Superior temporal gyrus (tissue), 1 donor: Measurements from ENCODE around the gene ANO4.
A peak's percentile ranks its signal among the peaks of the same experiment; 100 is the strongest.

Experiments used
- DNase-seq: peaks from one replicate; pipeline ENCODE4 v3.0.0-alpha.2; 2016; ENCODE audit errors: extremely low spot score

ANO4 gene

DNA sequence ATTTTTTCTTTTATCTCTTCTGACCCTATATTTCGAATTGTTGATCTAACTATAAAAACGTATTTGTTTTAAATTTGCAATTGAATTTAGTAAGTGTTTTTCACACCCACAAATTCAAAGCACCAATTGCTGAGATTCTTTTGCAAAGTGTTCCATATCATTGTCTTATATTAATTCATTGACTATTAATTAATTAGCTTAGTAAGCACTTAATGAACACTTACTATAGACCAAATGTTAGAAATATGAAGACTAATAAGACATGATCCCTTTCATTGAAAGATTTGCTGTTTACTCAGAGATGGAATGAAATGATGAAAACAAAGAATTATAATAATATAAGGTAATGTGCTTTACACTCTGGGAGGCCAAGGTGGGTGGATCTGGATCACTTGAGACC, 14.2 kb downstream of the ANO4 start:
- DNase-seq, result no peak

DNA sequence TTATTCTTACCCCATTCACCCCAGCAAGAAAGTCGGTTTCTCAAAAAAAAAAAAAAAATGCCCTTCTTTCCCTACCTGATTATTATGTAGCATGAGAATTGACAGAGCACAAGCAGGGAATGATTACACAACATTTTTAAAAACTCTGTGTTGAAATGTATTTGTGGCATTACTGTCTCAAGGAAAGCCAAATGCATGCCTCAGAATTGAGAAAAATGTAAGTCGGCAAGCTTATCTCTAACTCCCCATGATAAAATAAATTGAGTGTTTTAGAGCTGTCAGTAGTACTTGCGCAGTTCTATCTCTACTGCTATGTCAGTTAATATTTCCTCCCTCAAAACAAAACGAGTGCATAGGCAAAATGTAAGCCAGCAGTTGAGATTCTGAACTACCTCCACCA, 25.7 kb downstream of the ANO4 start:
- DNase-seq, result no peak

DNA sequence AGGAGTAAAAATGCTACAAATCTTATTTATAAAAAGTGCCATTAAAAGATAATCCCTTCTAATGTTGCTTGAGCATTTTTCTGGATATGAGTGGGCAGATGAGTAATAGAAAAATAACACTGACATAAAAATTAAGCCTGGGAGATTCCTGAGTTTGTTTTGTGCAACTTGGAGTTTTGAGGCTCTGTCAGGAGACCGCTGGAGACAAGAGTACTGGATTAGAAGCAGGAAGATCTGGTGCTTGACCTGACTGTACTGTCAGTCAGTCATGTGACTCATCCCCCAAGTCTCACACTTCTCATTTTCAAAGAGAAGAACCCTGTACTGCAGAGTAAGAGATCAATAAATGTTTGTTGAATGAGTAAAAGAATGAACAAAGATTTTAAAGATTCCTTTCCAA, 29.4 kb downstream of the ANO4 start:
- no peak for DNase-seq

DNA sequence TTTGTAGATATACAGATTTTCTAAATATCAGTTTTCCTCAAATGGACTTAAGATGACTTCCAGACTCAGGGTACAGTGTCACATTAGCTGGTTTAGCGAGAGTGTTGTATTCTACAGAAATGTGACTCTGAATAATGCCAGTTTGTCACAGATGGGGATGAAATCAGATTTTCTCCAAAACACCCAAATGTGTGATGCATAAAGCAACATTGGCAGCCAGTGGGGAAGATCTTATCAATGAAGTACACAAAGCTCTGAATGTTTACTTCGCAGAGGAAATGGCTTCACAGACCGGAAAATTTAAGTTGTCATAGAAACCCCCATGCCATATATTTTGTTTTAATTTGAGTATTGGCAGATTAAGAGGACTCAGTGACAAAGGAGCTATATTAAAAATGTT, 29.9 kb downstream of the ANO4 start:
- peak; percentile 57 for DNase-seq

DNA sequence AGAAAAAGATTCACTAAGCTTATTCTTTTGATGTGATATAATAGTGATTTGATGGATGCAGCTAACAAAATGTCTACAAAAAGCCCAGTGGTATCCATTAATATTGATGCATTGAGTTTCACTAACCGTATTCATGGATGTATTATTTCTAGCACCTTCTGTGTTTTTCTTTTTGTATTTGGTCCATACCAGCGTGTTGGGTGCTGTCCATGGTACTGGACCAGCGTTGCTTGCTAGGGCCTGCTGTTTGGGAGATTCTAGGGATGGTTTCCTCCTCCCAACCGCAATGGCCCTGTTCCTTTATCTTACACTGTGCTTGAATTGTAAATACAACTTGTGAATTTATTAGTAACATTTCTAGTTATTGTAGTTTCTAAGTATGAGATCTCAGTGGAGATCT, 31.7 kb downstream of the ANO4 start:
- DNase-seq, result peak; percentile 57

DNA sequence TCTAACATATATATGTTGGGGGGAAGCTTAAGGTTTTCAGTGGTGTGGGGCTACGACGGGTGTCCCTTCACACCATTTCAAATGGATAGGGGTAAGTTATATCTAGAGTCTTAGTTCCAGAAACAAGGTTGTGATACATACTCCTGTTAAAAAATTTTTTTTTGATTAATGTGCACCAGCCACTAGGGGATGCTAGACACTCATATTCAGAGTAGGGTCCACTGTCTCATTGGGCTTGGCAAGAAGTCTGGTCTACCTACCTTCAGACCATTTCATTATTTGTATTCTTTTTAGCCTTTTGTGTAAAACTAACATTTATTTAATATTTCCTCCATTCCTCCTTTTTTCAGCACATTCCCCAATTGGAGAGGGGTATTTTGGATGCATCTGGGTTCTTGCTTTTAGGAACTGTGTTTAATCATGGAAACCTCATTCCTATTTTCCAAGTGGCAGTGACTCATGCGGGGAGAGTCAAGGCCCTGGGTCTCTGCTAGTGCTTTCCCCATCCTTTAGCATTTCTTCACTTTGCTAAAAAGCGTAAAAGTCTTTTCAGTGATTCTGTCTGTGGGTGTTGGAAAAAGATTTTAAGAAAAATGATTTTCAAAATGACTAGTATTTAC, 33.4 kb downstream of the ANO4 start:
- peak; percentile 73 for DNase-seq

DNA sequence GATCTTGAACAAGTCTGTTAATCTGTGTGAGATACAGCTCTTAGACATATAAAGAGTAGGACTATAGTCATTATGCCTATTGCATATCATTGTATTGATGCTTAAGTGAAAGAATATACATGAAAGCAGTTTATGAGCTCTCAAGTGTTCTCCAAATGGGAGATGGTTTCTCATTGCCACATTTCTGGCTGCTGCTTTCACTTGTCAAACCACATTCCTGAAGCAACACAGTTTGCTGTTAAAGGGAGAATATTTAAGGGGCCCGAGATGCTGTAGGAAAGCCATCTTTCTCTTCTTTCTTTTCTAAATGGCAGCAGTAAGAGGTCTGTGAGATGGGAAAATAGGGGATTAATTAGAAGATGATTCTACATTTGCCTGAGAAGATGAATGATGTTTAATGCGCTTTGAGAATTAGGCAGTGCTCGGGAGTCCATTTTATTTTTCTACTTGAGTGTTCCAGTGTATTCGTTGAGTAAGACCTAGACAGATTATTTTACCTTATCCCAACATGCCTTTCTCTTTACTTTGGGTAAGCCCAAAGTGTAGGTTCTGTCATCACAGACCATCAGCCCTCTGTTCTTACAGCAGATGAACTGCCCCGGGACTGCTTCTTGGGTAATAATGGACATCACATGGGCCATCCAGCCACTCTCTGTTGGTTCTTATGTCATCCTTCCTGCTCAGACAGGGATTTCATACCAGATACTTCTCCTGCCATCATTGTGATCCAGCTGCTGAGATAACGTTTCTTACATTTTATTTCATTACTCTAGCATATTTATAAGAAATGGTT, 35.6 kb downstream of the ANO4 start:
- no peak for DNase-seq

DNA sequence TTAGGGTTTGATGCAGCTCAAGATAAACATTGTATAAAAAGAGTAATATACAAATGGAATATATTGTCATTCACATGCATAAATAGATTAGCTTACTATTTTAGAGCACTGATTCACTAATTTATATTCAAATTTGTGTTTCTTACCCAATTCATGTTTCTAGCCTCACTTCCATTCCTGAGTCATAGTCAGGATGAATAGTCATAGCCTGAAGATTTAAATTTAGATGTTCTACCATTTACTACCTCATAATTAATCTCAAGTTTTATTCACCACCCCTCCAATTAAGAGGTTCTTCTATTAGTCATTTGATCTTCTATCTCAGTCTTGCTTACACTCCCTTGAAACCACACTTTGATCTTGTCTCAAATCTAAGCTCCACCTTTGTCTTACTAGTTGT, 38.7 kb downstream of the ANO4 start:
- no peak for DNase-seq

DNA sequence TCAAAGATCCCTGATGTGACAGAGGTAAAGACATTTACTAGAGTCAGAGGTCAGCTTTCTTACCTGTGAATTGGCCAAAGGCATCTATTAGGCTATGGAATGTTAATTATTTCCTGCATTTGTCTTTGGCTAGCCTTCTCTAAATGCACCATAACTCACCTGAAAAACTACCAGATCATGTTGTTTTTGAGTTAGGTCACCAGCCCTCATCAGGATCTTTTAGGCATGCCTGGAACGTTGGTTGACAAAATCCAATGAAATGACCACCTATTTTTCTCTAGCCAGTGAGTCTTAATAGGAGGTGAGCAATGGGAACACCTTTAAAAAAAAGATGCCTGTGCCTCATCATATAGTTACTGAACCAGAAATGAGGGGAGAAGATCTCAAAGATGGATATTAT, 46.2 kb downstream of the ANO4 start:
- DNase-seq, result no peak

DNA sequence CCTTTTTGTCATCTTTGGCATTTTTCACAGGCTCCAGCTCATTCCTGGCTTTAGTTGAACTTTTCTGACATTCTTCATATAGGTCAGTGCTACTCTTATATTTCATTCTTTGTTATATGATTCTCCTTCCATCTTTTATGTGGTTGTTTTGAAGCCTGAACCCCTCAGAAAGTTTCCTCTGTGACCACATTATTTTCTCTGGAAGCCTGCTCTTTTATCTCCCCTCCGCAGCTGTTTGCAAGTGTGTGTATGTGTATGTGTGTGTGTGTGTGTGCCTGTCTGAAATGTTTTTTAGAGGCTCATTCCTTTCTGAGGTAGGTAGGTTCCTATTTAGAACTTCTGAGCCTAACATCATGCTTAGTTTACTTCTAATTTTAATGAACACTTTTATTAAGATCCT, 47.6 kb downstream of the ANO4 start:
- no peak for DNase-seq

DNA sequence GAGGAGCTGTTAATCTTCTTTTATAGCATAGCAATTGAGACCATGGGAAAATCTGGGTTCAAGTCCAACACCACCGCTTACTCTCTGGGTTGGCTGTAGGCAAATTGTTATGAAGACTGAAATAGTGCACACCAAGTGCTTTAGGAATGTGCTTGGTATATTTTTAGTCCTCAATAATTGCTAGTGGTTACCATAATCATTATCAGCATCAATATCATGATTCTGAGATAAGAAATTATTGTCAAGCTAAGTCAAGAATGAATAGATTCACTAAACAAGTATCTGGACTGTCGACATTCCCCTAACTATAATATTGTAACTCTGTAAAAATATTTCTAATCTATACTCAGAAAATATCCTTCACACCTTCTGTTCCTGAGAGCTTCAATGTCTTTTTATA, 48.5 kb downstream of the ANO4 start:
- DNase-seq, result no peak

DNA sequence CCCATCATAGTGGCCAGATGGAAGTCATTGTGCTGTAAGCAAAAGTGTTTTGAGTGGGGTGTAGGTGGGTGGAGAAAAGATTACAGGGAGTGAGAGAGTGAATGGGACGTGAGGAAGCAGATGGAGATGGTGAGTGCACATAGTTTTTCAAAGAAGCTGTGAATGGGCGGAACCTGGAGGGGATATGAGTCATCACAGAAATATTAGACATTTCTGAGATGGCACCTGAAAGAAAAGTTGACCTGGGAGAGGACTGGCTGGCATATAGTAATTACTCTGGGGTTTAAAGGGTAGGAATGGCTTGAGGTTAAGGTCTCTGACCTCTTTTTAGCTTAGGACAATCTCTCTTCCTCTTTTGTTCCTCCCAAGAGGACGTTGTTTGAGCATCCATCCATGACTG, 50.5 kb downstream of the ANO4 start:
- no peak for DNase-seq

DNA sequence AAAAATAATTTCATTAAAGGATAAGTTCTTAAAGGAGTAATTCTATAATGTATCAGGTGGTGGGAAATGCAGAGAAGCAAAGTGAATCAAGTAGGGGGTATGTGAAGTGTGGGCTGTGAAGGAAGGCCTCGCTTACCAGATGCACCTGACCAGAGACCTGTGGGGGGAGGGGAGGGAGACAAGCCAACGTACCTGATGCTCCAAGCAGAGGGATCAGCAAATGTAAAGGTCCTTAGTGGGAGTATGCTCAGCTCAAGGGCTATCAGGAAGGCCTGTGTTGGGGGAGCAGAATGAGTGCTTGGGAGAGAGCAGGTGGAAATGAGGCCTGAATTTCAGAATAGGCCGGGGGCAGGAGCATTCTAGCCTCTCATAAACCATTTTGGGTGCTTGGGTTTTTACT, 57.1 kb downstream of the ANO4 start:
- no peak for DNase-seq

DNA sequence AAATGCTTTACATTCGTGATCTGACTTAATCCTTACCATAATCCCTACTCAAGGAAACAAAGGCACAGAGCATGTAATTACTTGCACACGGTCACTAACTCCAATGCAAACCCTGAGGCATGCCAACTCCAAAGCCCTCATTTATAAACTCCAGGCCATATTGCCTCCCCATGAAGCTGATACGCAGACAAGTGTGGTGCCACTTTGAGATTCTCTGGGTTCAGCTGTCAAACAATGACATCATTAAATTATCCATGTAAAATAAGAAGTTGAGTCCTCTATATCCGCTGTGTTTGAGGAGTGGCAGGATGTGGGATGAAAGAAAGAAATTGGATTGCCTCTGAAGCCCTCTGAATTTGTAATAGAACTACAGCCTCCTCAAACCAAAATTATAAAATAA, 62.8 kb downstream of the ANO4 start:
- DNase-seq, result no peak

DNA sequence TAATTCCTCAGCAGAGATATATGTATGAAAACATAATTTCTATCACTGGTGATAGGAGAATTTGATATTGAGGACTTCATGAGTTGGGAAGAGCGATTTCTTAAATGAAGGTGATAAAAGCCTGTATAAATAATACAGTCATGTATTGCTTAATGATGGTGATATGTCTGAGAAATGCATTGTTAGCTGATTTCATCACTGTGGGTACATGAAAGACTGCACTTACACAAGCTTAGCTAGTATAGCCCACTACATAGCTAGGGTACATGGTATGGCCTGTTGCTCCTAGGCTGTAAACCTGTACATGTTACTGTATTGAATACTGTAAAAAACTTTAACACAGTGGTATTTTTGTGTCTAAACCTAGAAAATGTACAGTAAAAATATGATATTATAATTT, 63.4 kb downstream of the ANO4 start:
- no peak for DNase-seq

DNA sequence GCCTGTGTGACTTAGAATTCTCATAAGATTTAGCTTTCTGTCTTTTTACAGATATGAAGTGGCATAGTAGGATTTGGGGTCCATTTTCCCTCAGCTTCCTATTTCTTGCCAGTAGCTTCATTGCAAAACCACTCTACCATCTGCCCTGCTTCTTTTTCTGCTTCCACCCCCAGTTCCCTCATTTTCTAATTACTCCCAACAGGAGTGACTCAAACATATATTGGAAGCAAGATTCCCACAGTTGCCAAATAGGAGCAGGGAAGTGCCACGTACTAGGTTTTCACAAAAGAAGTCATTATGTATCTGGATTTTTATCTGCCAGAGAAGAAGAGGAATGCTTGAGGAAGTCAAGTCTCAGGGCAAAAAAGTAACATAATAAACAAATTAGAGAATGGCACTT, 64.1 kb downstream of the ANO4 start:
- DNase-seq, result peak; percentile 57

DNA sequence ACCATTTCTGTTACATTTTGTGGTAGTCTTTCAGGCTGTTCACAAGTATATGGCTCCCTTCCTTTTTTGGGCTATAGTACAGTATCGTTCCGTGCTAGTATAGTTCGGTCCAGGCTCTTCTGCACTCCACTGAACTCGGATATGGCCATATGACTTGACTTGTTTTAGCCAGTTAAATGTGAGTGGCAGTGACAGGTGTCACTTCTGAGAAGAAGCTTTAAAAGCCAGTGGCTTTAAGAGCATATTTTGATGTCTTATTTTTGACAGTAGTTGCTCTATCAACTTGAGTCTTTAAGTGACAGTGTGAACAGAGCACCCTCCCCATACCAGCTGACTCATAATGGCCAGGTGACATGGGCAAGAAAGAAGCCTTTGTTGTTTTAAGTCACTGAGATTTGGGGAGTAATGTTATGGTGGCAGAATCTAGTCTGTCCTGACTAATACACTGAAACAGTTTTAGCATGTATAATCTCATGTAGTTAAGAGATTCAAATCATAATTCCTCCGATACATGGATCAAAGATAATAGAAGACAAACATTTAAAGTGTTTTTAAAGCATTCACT, 64.6 kb downstream of the ANO4 start:
- DNase-seq, result peak; percentile 22

DNA sequence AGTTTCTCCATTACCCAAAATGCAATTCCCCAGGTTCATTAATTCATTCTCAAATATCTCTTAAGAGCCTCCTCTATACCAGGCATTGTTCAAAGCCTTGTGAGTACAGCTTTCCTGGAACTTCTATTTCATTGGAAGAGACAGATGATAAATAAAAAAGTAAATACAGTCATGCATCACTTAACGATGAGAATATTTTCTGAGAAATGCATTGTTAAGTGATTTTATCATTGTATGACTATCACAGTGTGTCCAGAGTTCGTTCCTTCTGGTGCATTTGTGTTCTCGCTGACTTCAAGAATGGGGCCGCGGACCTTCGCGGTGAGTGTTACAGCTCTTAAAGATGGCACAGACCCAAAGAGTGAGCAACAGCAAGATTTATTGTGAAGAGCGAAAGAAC, 66.0 kb downstream of the ANO4 start:
- DNase-seq, result no peak

DNA sequence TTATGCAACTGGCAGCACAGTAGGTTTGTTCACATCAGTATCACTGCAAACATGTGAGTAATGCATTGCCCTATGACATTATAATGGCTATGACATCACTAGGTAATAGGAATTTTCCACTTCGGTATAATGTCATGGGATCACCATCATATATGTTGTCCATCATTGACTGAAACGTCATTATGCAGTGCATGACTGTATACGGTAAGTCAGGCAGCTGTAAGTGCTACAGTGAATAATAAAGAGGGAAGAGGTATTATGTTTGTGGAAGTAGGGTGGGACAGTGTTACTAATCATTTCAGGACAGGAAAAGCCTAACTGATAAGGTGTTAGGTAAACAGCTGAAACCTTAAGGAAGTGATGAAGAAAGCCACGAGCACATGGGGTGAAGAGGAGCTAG, 68.1 kb downstream of the ANO4 start:
- DNase-seq, result no peak

DNA sequence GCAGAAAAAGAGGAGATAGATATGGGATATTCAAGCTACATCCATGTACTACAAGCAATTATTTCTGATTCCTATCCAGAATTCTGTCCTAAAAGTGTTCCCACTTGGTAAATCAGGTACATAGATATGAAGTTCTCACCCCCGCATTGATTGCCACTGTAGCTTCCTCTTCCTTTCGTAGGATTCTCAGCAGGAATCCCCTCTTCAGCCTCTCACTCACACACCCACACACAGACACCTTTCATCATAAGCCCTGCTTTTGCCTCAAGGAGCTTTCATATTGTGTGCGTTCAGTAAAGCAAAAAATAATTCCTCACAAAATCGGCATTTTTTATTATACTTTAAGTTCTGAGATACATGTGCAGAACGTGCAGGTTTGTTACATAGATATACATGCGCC, 69.8 kb downstream of the ANO4 start:
- no peak for DNase-seq

DNA sequence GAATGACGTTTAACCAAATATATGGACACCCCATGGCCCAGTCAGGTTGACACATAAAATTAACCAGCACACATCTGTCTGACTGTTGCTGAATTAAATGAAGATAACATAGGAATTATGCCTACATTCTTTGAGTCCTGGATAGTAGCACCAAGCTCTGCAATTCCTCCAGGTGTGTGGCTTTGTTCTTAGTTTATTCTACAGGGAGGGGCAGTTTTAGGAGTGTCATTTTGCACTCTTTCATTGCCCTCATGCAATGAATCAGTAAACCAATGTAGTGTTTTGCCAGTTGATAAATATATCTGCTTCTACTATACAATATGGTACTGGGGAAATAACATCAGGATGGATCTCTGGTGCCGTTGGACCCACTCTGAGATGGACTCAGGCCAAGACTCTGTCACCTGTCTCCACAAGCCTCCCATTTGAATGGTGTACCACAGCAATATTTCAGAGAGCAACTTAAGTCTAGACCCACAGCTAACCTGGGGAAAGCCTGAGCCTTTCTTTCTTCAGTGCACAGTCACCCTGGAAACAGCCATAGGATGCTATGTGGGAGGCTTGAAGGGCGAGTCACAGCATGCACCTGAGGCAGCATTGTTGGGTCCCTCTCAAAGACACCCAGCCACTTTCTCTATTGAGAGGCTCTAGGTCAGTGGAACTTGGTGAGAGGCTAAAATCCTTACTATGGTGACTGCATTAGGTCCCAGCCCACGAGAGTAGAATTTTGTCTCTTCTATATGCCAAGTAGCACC, 73.2 kb downstream of the ANO4 start:
- no peak for DNase-seq

DNA sequence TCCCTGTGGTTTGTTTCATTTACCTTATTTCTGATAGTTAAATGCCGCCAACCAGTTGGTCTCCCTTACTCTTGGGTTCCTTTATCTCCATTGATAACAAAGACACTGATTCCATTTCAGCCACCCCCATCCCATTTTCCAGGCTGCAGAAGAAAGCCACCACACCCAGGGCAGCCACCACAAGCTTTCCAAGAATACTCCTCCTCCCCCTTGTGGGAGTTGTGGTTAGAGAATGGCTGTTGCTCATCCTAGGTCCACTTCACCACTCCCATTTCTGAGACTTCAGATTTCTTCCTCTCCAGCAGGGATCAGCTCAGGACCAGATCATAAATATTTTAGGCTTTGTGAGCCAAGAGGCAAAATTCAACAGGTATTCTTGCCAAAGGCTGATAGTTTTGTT, 73.9 kb downstream of the ANO4 start:
- no peak for DNase-seq
